ENCODE data around the gene PNMT. TPM values are rescaled to one million over a fixed set of nuclear protein-coding genes. Genes with fewer than 3 reads are reported as not detected.

Gene PNMT
- total and polyA plus RNA-seq, 4 donors = 1.9 to 4.3 (median 3.5) TPM

DNA sequence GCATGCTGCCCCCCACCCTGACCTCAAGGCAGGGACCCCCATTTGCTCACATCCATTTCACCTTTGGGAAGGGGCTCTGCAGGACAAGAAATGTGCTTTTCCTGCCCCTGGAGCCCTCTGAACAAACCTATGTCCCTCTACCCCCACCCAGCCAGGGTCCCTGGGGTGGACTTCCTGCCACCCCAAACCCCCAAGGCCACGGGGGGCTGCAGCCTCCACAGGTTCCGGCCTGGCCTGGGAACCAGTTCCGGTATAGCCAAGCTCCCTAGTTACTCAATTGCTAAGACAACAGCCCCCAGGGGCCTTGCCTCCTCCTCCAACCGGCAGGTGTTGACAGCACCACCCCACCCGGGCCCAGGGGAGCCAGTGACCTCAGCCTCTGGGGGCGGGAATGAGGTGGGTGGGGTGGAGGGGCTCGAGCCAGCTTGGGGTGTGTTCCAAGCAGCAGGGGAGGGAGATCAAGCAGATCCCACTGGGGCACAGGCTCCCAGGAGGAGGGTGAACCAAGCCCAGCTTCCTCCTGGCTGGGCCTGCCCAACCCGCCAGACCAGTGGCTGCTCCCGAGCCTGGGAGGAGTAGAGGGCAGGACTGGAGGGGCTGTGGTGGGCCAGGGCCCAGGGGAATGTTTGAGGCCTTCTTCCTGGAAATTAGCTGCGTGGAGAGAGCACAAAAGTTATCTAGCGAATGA lies 6.6 kb downstream of the PNMT start:
- TF ChIP-seq CTCF (IDR thresholded peaks at IDR 0.05; ENCODE audit: control extremely low read depth, extremely low read depth) = no peak
- H3K4me1 ChIP-seq (ENCODE audit: control insufficient read depth in 5 of 5, insufficient read depth in 5 of 5, low read length in 5 of 5) = peaks cover 10 to 42% (median 19%) of the 10 kb centered on the region in 5 donors
- 51 to 68% methylated on average over 11 of the region's 11 CpGs for WGBS, 2 donors
- peak; percentile 53 to 77 (median 74) for DNase-seq
- H3K9me3 ChIP-seq (ENCODE audit: control insufficient read depth in 4 of 4, insufficient read depth in 3 of 4, low read length in 3 of 4) = no peaks in the 10 kb centered on the region
- H3K27me3 ChIP-seq (ENCODE audit: control insufficient read depth in 3 of 3, insufficient read depth in 3 of 3, low read length in 2 of 3) = peaks cover 0 to 2% (median 0%) of the 10 kb centered on the region in 3 donors
- H3K4me3 ChIP-seq = no peak overlapping the region
- H3K27ac ChIP-seq (ENCODE audit: low read depth in 1 of 2, low read length in 1 of 2) = peak overlapping the region; percentile 8 to 87
- ATAC-seq (ENCODE audit: insufficient read depth, low FRiP score) = peak; percentile 14
- H3K9ac ChIP-seq (ENCODE audit: insufficient read depth in 1 of 2, low read length in 2 of 2) = peak overlapping the region in 1 of 2 donors; percentile 7
- H3K36me3 ChIP-seq (ENCODE audit: control insufficient read depth in 4 of 4, insufficient read depth in 4 of 4, low read length in 4 of 4) = peaks cover 0 to 7% (median 4%) of the 10 kb centered on the region in 4 donors

DNA sequence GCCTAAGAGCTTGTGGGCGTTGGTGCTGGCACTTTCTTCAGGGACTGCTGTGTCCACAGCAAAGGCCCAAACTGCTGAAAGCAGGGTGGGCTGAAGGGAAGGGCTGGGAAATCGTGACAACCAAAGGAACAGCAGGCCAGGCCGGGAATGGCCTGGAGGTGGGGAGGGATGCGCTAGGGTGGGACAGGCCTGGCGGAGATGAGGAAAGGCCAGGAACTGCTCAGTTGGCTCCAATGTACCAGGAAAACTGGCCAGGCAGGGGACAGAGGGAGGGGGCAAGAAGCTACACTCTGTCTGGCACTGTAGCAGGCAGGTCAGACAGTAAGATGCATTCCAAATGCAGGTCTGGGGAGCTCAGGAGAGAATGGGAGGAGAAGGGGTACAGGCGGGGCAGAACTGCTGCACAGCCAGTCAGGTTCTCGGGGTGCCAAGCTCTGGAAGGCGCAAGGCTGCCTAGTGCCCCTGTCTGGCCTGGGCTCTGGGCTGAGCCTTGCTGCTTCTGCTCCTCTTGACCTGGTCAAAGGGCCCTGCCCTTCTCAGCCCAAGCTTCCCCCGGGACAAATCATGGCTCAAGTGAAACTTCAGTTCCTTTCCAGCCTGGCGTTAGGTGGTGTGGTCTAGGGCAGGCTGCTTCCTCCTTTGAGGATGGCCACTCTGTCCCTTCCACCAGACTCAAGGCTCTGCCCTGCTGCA lies 7.3 kb downstream of the PNMT start:
- TF ChIP-seq CTCF (IDR thresholded peaks at IDR 0.05; ENCODE audit: control extremely low read depth, extremely low read depth) = no peak
- no peak for DNase-seq
- Histone ChIP-seq H3K36me3 (ENCODE audit: control insufficient read depth in 4 of 4, insufficient read depth in 4 of 4, low read length in 4 of 4) (peaks cover 0 to 7% (median 5%) of the 10 kb centered on the region in 4 donors), H3K9ac (ENCODE audit: insufficient read depth in 1 of 2, low read length in 2 of 2) (peak overlapping the region in 1 of 2 donors; percentile 7), H3K27ac (ENCODE audit: low read depth in 1 of 2, low read length in 1 of 2) (peak overlapping the region; percentile 8 to 87), H3K4me1 (ENCODE audit: control insufficient read depth in 5 of 5, insufficient read depth in 5 of 5, low read length in 5 of 5) (peaks cover 10 to 42% (median 19%) of the 10 kb centered on the region in 5 donors), H3K4me3 (no peak overlapping the region), H3K27me3 (ENCODE audit: control insufficient read depth in 3 of 3, insufficient read depth in 3 of 3, low read length in 2 of 3) (peaks cover 0 to 2% (median 0%) of the 10 kb centered on the region in 3 donors), H3K9me3 (ENCODE audit: control insufficient read depth in 4 of 4, insufficient read depth in 3 of 4, low read length in 3 of 4) (no peaks in the 10 kb centered on the region)
- ATAC-seq (ENCODE audit: insufficient read depth, low FRiP score) = no peak
- WGBS, 2 donors = 73 to 77% methylated on average over 10 of the region's 10 CpGs

DNA sequence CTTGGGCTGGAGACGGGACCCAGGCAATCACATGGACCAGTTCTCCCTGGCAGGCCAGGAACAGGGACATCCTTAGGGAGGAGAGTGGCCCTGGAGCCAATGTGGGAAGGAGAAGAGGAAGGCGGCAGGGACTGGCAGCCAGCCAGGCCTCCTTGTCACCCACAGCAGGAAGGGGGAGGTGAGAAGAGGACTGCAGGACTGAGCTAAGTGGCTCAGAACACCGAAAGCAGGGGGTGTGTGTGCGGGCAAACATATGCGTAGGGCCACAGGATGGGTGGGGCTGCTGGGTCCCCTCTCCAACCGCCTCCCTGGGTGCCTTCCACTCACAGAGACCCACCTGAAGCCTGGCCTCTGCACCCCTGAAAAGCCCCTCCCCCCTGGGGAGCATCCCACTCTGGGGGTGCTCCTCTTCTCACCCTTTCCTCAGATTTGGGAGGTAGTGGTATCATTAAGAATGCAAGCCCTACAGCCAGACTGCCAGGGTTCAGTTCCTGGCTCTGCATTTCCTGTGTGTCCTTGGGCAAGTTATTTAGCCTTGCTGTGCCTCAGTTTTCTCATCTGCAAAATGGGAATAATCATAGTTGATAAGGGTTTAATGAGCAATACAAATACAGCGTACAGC lies 8.1 kb downstream of the PNMT start:
- H3K27me3 ChIP-seq (ENCODE audit: control insufficient read depth in 3 of 3, insufficient read depth in 3 of 3, low read length in 2 of 3) = peaks cover 0 to 2% (median 0%) of the 10 kb centered on the region in 3 donors
- H3K36me3 ChIP-seq (ENCODE audit: control insufficient read depth in 4 of 4, insufficient read depth in 4 of 4, low read length in 4 of 4) = peaks cover 0 to 10% (median 6%) of the 10 kb centered on the region in 4 donors
- ATAC-seq (ENCODE audit: insufficient read depth, low FRiP score) = peak; percentile 35
- 27 to 33% methylated on average over 7 of the region's 7 CpGs for WGBS, 2 donors
- H3K4me1 ChIP-seq (ENCODE audit: control insufficient read depth in 5 of 5, insufficient read depth in 5 of 5, low read length in 5 of 5) = peaks cover 10 to 42% (median 19%) of the 10 kb centered on the region in 5 donors
- no peaks in the 10 kb centered on the region for H3K9me3 ChIP-seq (ENCODE audit: control insufficient read depth in 4 of 4, insufficient read depth in 3 of 4, low read length in 3 of 4)
- H3K27ac ChIP-seq (ENCODE audit: low read depth in 1 of 2, low read length in 1 of 2) = peak overlapping the region; percentile 8 to 87
- peak; percentile 70 to 89 (median 86) for DNase-seq
- TF ChIP-seq CTCF (IDR thresholded peaks at IDR 0.05; ENCODE audit: control extremely low read depth, extremely low read depth) = no peak
- H3K9ac ChIP-seq (ENCODE audit: insufficient read depth in 1 of 2, low read length in 2 of 2) = no peak overlapping the region
- no peak overlapping the region for H3K4me3 ChIP-seq
